Activated T-cell treated with anti-CD3 and anti-CD28 coated beads, Interleukin-2, amount 50 U/mL, for 24 hours (primary cell): Measurements from ENCODE around the gene SRF.

Source experiments
- DNase-seq: peaks from one replicate; pipeline ENCODE4 v3.0.0-alpha.2; 2020
- H3K27ac Mint-ChIP-seq: 2 replicates; pipeline ENCODE4 v1.8.0; 2020; ENCODE audit warnings: mild to moderate bottlenecking, mixed read lengths
- H3K27me3 Mint-ChIP-seq: 2 replicates; pipeline ENCODE4 v1.8.0; 2020; ENCODE audit warnings: mixed read lengths
- H3K36me3 Mint-ChIP-seq: 2 replicates; pipeline ENCODE4 v1.8.0; 2020; ENCODE audit warnings: low read depth, mixed read lengths
- H3K4me1 Mint-ChIP-seq: 2 replicates; pipeline ENCODE4 v1.8.0; 2020; ENCODE audit warnings: low read depth, mixed read lengths
- H3K4me3 Mint-ChIP-seq: 2 replicates; pipeline ENCODE4 v1.8.0; 2020; ENCODE audit warnings: mild to moderate bottlenecking, moderate library complexity, mixed read lengths
- H3K9me3 Mint-ChIP-seq: 2 replicates; pipeline ENCODE4 v1.8.0; 2020; ENCODE audit warnings: mixed read lengths

SRF gene

GRCh38 chr6:43226192-43226851, 55.3 kb downstream of the SRF start:
- Mint-ChIP-seq H3K36me3 (peaks cover 69% of the 10 kb centered on the region), H3K4me1 (peaks cover 71% of the 10 kb centered on the region), H3K4me3 (peak overlapping the region; percentile 40), H3K27me3 (no peaks in the 10 kb centered on the region), H3K9me3 (no peaks in the 10 kb centered on the region), H3K27ac (peak overlapping the region; percentile 96)
- no peak for DNase-seq

- Mint-ChIP-seq H3K4me1 (peaks cover 44% of the 10 kb centered on the region), H3K9me3 (no peaks in the 10 kb centered on the region), H3K27ac (peak within 1 kb of the TSS; percentile 94), H3K36me3 (peaks cover 41% of the 10 kb centered on the region), H3K4me3 (peak within 1 kb of the TSS; percentile 91), H3K27me3 (no peaks in the 10 kb centered on the region)
- peak; percentile 92 for DNase-seq
Observed at GRCh38 chr6:43228951-43229802, 58.1 kb downstream of the SRF start, which contains the start of gene DNPH1. TSS of gene DNPH1 (minus strand) at chr6:43229481. CDS start at chr6:43229456, 25 bp downstream.

GRCh38 chr6:43229803-43230620, 58.9 kb downstream of the SRF start:
- Mint-ChIP-seq H3K9me3 (no peaks in the 10 kb centered on the region), H3K27ac (peak overlapping the region; percentile 92), H3K4me1 (peaks cover 38% of the 10 kb centered on the region), H3K4me3 (peak overlapping the region; percentile 79), H3K36me3 (peaks cover 34% of the 10 kb centered on the region), H3K27me3 (no peaks in the 10 kb centered on the region)
- DNase-seq, result no peak

- Mint-ChIP-seq H3K27ac (no peak overlapping the region), H3K36me3 (peaks cover 24% of the 10 kb centered on the region), H3K4me3 (no peak overlapping the region), H3K27me3 (no peaks in the 10 kb centered on the region), H3K9me3 (no peaks in the 10 kb centered on the region), H3K4me1 (peaks cover 29% of the 10 kb centered on the region)
- DNase-seq, result no peak
Observed at GRCh38 chr6:43231053-43231452, 60.0 kb downstream of the SRF start.
